GM12878 (cell line): Measurements from ENCODE around the gene UBA7. TPM values are rescaled to one million over a fixed set of nuclear protein-coding genes. Genes with fewer than 3 reads are reported as not detected.
A peak's percentile ranks its signal among the peaks of the same experiment; 100 is the strongest.

Source experiments
- ATAC-seq: fragments of 200-7000 bp; cut with Tn5 transposase; 3 replicates; pipeline ENCODE4 v1.9.1; 2020; ENCODE audit warnings: mild to moderate bottlenecking, moderate library complexity
- BruUV-seq: library from RNA; stranded (reverse); fragments of 400-500 nt; replicated peaks from 2 replicates; lab custom pipeline; 2021; lab: Mats Ljungman, UMichigan
- CTCF ChIA-PET: fragments of 300-600 bp; sonication (Branson Sonifier 250); formaldehyde crosslinking; extraction: SDS; loops from one replicate; lab custom pipeline; 2021; ENCODE audit warnings: inconsistent platforms; lab: Yijun Ruan, JAX
- POLR2A ChIA-PET: fragments of 350-600 bp; formaldehyde crosslinking; extraction: SDS; loops from one replicate; lab custom pipeline; 2021; ENCODE audit warnings: inconsistent platforms; lab: Charles Lee
- RAD21 ChIA-PET: fragments of 300-600 bp; sonication (Branson Sonifier 250); formaldehyde crosslinking; loops from one replicate; lab custom pipeline; 2023; ENCODE audit warnings: antibody characterized with exemption; ENCODE audit not compliant: unreplicated experiment; lab: Charles Lee
- SMC1A ChIA-PET: fragments of 300-600 bp; sonication (Branson Sonifier 250); formaldehyde crosslinking; loops from one replicate; lab custom pipeline; 2023; ENCODE audit not compliant: unreplicated experiment, uncharacterized antibody; lab: Charles Lee
- DNase-seq: peaks from one replicate; pipeline ENCODE4 v3.0.0-alpha.2; 2011; ENCODE audit warnings: low read depth, low spot score
- FAIRE-seq: peaks from 3 replicates; lab custom pipeline; 2011; peaks lifted over from hg19 to GRCh38; lab: Jason Lieb, UNC
- H2AFZ ChIP-seq: 2 replicates; pipeline ENCODE4 v1.6.0; 2011; ENCODE audit warnings: low read depth, low read length, control low read depth; ENCODE audit not compliant: control insufficient read depth
- H3K27ac ChIP-seq: 2 replicates; pipeline ENCODE4 v1.5.1; 2011; ENCODE audit warnings: control low read depth; ENCODE audit not compliant: control insufficient read depth, insufficient read depth
- H3K27me3 ChIP-seq, 2 experiments: replicated peaks in 1 of 2; 2 replicates each; pipeline versions ENCODE4 v1.6.0 to v1.6.1; 2011; ENCODE audit warnings: low read length in 1 of 2; ENCODE audit not compliant: control insufficient read depth in 2 of 2, insufficient read depth in 2 of 2
- H3K36me3 ChIP-seq, 2 experiments: 2 replicates each; pipeline ENCODE4 v1.5.1; 2011; ENCODE audit warnings: low read length in 1 of 2; ENCODE audit not compliant: control insufficient read depth in 2 of 2, insufficient read depth in 2 of 2
- H3K4me1 ChIP-seq: 2 replicates; pipeline ENCODE4 v1.6.1; 2011; ENCODE audit warnings: mild to moderate bottlenecking, low read length, moderate library complexity, mixed read lengths; ENCODE audit not compliant: control insufficient read depth, insufficient read depth
- H3K4me2 ChIP-seq: 2 replicates; pipeline ENCODE4 v1.6.0; 2011; ENCODE audit warnings: control low read depth; ENCODE audit not compliant: control insufficient read depth, insufficient read depth
- H3K4me3 ChIP-seq: fragments of 200-600 bp; sonication (generic); 2 replicates; pipeline ENCODE4 v1.5.1; 2016
- H3K79me2 ChIP-seq: 2 replicates; pipeline ENCODE4 v1.6.0; 2011; ENCODE audit warnings: low read length; ENCODE audit not compliant: control insufficient read depth, insufficient read depth
- H3K9ac ChIP-seq: 2 replicates; pipeline ENCODE4 v1.8.0; 2011; ENCODE audit warnings: low read length, control low read depth, mixed read lengths; ENCODE audit not compliant: control insufficient read depth, insufficient read depth
- H3K9me3 ChIP-seq: replicated peaks from 3 replicates; pipeline ENCODE4 v1.5.1; 2011; ENCODE audit warnings: mild to moderate bottlenecking, low read length; ENCODE audit not compliant: control insufficient read depth, insufficient read depth
- H4K20me1 ChIP-seq: 2 replicates; pipeline ENCODE4 v1.6.0; 2011; ENCODE audit not compliant: control insufficient read depth, insufficient read depth
- ASH2L ChIP-seq: fragments of 300-600, 200-600 bp; sonication (generic); IDR thresholded peaks from 2 replicates; pipeline ENCODE4 v1.6.1; 2017; ENCODE audit warnings: low read depth, mild to moderate bottlenecking, borderline replicate concordance
- E4F1 ChIP-seq: fragments of 450-650 bp; IDR thresholded peaks from 2 replicates; pipeline ENCODE4 v1.6.1; 2018; ENCODE audit warnings: borderline replicate concordance, mild to moderate bottlenecking; ENCODE audit not compliant: partially characterized antibody
- KAT2A ChIP-seq: conservative IDR thresholded peaks from 2 replicates; pipeline ENCODE4 v1.6.1; 2011; ENCODE audit warnings: low read depth, low read length; ENCODE audit not compliant: control insufficient read depth
- MEF2B ChIP-seq: fragments of 450-650 bp; IDR thresholded peaks from 2 replicates; pipeline ENCODE4 v1.6.1; 2018; ENCODE audit warnings: mild to moderate bottlenecking, moderate library complexity; ENCODE audit not compliant: partially characterized antibody, poor library complexity, severe bottlenecking
- SIX5 ChIP-seq: IDR thresholded peaks from 2 replicates; pipeline ENCODE4 v1.6.1; 2011; ENCODE audit warnings: mild to moderate bottlenecking, low read depth, low read length, moderate library complexity; ENCODE audit not compliant: severe bottlenecking
- SP1 ChIP-seq: IDR thresholded peaks from one replicate; pipeline ENCODE4 v1.6.1; 2011; ENCODE audit warnings: low read depth, low read length
- SRF ChIP-seq, 2 experiments: IDR thresholded peaks; 2 replicates each; pipeline ENCODE4 v1.6.1; 2011; ENCODE audit warnings: low read depth in 2 of 2, low read length in 2 of 2, mild to moderate bottlenecking in 1 of 2, moderate library complexity in 1 of 2
- TCF7 ChIP-seq: IDR thresholded peaks from 2 replicates; pipeline ENCODE4 v1.6.1; 2014; ENCODE audit warnings: antibody characterized with exemption, borderline replicate concordance
- ZNF24 ChIP-seq: fragments of 450-650 bp; IDR thresholded peaks from 2 replicates; pipeline ENCODE4 v1.6.1; 2017; ENCODE audit warnings: antibody characterized with exemption, mild to moderate bottlenecking
- ZNF622 ChIP-seq: fragments of 450-650 bp; IDR thresholded peaks from 2 replicates; pipeline ENCODE4 v1.6.1; 2017; ENCODE audit warnings: mild to moderate bottlenecking, inconsistent platforms
- ZNF687 ChIP-seq: fragments of 450-650 bp; IDR thresholded peaks from 2 replicates; pipeline ENCODE4 v1.6.1; 2017; ENCODE audit warnings: mild to moderate bottlenecking, moderate library complexity
- WGBS: methylation state at CpG from one replicate; pipeline ENCODE4 v1.1.6; 2016; ENCODE audit warnings: low lambda C conversion rate; ENCODE audit not compliant: insufficient replicate concordance, insufficient coverage; ENCODE audit errors: missing lambda C conversion rate; 5-methylcytosine and 5-hydroxymethylcytosine counted together
- in situ Hi-C: fragments of 300-500 bp; cut with MboI; formaldehyde crosslinking; loops from 9 replicates; pipeline ENCODE4 v1.14.3; 2018; ENCODE audit warnings: mixed read lengths
- intact Hi-C: fragments of 100-400 bp; cut with micrococcal nuclease; formaldehyde crosslinking; loops from one replicate; pipeline ENCODE4 v1.14.2; 2022; ENCODE audit not compliant: unreplicated experiment
- polyA plus RNA-seq, 11 experiments: library from polyadenylated mRNA; depleted of rRNA in 4 of 11; unstranded in 6 of 11; stranded (reverse) in 5 of 11; fragments of >200 nt; fragmentation: Nextera tagmentation in 4 of 11; fragmentation: Illumina TruSeq in 1 of 11; extraction: Ambion mirVana in 4 of 11; extraction: Trizol in 1 of 11; gene quantifications; 1 replicate in 1 of 11; 2 replicates in 10 of 11; pipeline versions ENCODE4 v1.2.1 to v1.2.3, GENCODE V29; 2011 to 2016; ENCODE audit warnings: inconsistent platforms in 2 of 11, missing spikeins in 2 of 11, low read depth in 1 of 11
- total RNA-seq, 4 experiments: library from RNA; depleted of rRNA in 3 of 4; stranded (reverse); fragments of >200 nt in 3 of 4; fragmentation: Illumina TruSeq in 1 of 4; extraction: Trizol in 1 of 4; gene quantifications; 2 replicates each; pipeline versions ENCODE4 v1.2.1 to v1.2.3, GENCODE V29; 2013 to 2021
- TF ChIP-seq, protein P1 (sequence below): fragments of 450-650 bp; IDR thresholded peaks from 2 replicates; pipeline ENCODE4 v1.6.1; 2017; ENCODE audit warnings: antibody characterized with exemption, mild to moderate bottlenecking, moderate library complexity

The UBA7 gene
- total and polyA plus RNA-seq, 10 of the 15 experiments (the other 5 are each of a cell fraction or from before 2014, with no cell fraction given) = 11.8 to 116 (median 46.7) TPM

GRCh38 chr3:49856181-49857005, 42.6 kb upstream of the UBA7 start, which contains the start of gene TRAIP:
Gene TRAIP, minus strand, starts transcription at chr3:49856564. Its CDS starts 111 bp downstream, at chr3:49856453.
- ChIA-PET POLR2A (interaction anchor here (0.6 to 1.9 kb wide), 5 partner anchors 43 to 70 kb away, joined by 3 to 7 read pairs (median 4); partner anchors contain the start of genes INKA1, IP6K1 and UBA7), SMC1A (interaction anchor here (0.9 to 2.9 kb wide), 5 partner anchors 11 to 49 kb away, joined by 3 to 8 read pairs (median 4); no protein-coding TSS in a partner anchor), CTCF (interaction anchor here (0.9 to 4.2 kb wide), 6 partner anchors 9 to 185 kb away, joined by 3 to 26 read pairs (median 4); partner anchors contain the start of genes CDHR4, INKA1 and MON1A), RAD21 (interaction anchor here (1.2 to 1.5 kb wide), 3 partner anchors 49 to 53 kb away, joined by 3 to 4 read pairs (median 4); partner anchors contain the start of gene INKA1)
- Histone ChIP-seq H2AFZ (peak within 1 kb of the TSS; percentile 77), H3K79me2 (peaks cover 11% of the 10 kb centered on the region), H3K9me3 (no peaks in the 10 kb centered on the region), H3K4me1 (no peaks in the 10 kb centered on the region), H3K4me3 (peak within 1 kb of the TSS; percentile 99), H3K4me2 (peak within 1 kb of the TSS; percentile 85), H4K20me1 (no peaks in the 10 kb centered on the region), H3K27ac (peak within 1 kb of the TSS; percentile 36), H3K27me3 (no peaks in the 10 kb centered on the region), H3K9ac (peak within 1 kb of the TSS; percentile 66), H3K36me3 (no peaks in the 10 kb centered on the region)
- WGBS = under 1% methylated on average over 52 of the region's 52 CpGs
- peak; percentile 98 for FAIRE-seq
- in situ Hi-C loops = no loop called here
- DNase-seq = peak; percentile 89
- intact Hi-C loops = loop anchor here (5.0 kb wide), 1 partner anchor 51 kb away; no protein-coding TSS in a partner anchor
- BruUV-seq = TSS peak; percentile 73
- peak; percentile 99 for ATAC-seq
- no peak for TF ChIP-seq KAT2A
- TF ChIP-seq ZNF622 = no peak
- peak; percentile 86 for TF ChIP-seq SP1
- TF ChIP-seq, protein P1, sequence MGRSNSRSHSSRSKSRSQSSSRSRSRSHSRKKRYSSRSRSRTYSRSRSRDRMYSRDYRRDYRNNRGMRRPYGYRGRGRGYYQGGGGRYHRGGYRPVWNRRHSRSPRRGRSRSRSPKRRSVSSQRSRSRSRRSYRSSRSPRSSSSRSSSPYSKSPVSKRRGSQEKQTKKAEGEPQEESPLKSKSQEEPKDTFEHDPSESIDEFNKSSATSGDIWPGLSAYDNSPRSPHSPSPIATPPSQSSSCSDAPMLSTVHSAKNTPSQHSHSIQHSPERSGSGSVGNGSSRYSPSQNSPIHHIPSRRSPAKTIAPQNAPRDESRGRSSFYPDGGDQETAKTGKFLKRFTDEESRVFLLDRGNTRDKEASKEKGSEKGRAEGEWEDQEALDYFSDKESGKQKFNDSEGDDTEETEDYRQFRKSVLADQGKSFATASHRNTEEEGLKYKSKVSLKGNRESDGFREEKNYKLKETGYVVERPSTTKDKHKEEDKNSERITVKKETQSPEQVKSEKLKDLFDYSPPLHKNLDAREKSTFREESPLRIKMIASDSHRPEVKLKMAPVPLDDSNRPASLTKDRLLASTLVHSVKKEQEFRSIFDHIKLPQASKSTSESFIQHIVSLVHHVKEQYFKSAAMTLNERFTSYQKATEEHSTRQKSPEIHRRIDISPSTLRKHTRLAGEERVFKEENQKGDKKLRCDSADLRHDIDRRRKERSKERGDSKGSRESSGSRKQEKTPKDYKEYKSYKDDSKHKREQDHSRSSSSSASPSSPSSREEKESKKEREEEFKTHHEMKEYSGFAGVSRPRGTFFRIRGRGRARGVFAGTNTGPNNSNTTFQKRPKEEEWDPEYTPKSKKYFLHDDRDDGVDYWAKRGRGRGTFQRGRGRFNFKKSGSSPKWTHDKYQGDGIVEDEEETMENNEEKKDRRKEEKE = no peak
- TF ChIP-seq SIX5 = no peak
- TF ChIP-seq E4F1 = no peak
- no peak for TF ChIP-seq TCF7
- no peak for TF ChIP-seq SRF (IDR thresholded peaks at IDR 0.05; ENCODE audit: low read depth in 2 of 2, low read length in 2 of 2)
- no peak for TF ChIP-seq ZNF687
- TF ChIP-seq ASH2L = no peak
- TF ChIP-seq ZNF24 = no peak
- TF ChIP-seq MEF2B = peak; percentile 88
